Liver (tissue), 3 donors: ENCODE data around the gene GRK2.

ENCODE experiments used
- CTCF ChIP-seq: fragments of 150-350 bp; IDR thresholded peaks from 2 replicates; pipeline ENCODE4 v1.5.1; 2017; ENCODE audit warnings: improper control_type of control experiment, low read depth, low read length; ENCODE audit not compliant: missing input control
- HNF4A ChIP-seq, 2 donors: conservative IDR thresholded peaks; 2 replicates each; pipeline ENCODE4 v1.6.1; 2016; ENCODE audit warnings: antibody characterized with exemption in 2 of 2, mild to moderate bottlenecking in 2 of 2
- HNF4G ChIP-seq: IDR thresholded peaks from 2 replicates; pipeline ENCODE4 v1.6.1; 2016; ENCODE audit warnings: antibody characterized with exemption
- MAX ChIP-seq: IDR thresholded peaks from 2 replicates; pipeline ENCODE4 v1.6.1; 2016; ENCODE audit warnings: antibody characterized with exemption
- NR2F2 ChIP-seq: IDR thresholded peaks from 2 replicates; pipeline ENCODE4 v1.6.1; 2016; ENCODE audit warnings: antibody characterized with exemption
- RAD21 ChIP-seq, 2 donors: IDR thresholded peaks; 2 replicates each; pipeline ENCODE4 v1.6.1; 2016; ENCODE audit warnings: antibody characterized with exemption in 2 of 2, mild to moderate bottlenecking in 2 of 2
- REST ChIP-seq: IDR thresholded peaks from 2 replicates; pipeline ENCODE4 v1.6.1; 2016; ENCODE audit warnings: antibody characterized with exemption, mild to moderate bottlenecking
- RXRA ChIP-seq, 2 donors: IDR thresholded peaks; 2 replicates each; pipeline ENCODE4 v1.6.1; 2017 to 2018; ENCODE audit warnings: antibody characterized with exemption in 2 of 2, mild to moderate bottlenecking in 1 of 2
- SP1 ChIP-seq: IDR thresholded peaks from 2 replicates; pipeline ENCODE4 v1.6.1; 2018; ENCODE audit warnings: antibody characterized with exemption, mild to moderate bottlenecking
- TAF1 ChIP-seq: conservative IDR thresholded peaks from 2 replicates; pipeline ENCODE4 v1.6.1; 2016; ENCODE audit warnings: antibody characterized with exemption, mild to moderate bottlenecking
- YY1 ChIP-seq: IDR thresholded peaks from 2 replicates; pipeline ENCODE4 v1.6.1; 2016; ENCODE audit warnings: antibody characterized with exemption, mild to moderate bottlenecking
- ZBTB33 ChIP-seq: IDR thresholded peaks from 2 replicates; pipeline ENCODE4 v1.6.1; 2016; ENCODE audit warnings: antibody characterized with exemption
- donor health status: healthy.
- donor health status: healthy.

- TF ChIP-seq MAX (no peak), CTCF (no peak), SP1 (no peak), HNF4G (no peak), RXRA (IDR thresholded peaks at IDR 0.05) (no peak), RAD21 (IDR thresholded peaks at IDR 0.05) (no peak), NR2F2 (no peak), ZBTB33 (no peak), REST (no peak), YY1 (no peak), TAF1 (no peak), HNF4A (conservative IDR thresholded peaks at IDR 0.05) (no peak)
These were observed 19.5 kb downstream of the GRK2 start for GRCh38 chr11:67285541-67286498.
